Measurements from ENCODE around the gene ALG1L2.
"Not testable (repeated sequence)": the region's sequence is repeated elsewhere in the genome, so short reads cannot be mapped to it uniquely, and the experiment has no call there.

- TF ChIP-seq, protein P1, sequence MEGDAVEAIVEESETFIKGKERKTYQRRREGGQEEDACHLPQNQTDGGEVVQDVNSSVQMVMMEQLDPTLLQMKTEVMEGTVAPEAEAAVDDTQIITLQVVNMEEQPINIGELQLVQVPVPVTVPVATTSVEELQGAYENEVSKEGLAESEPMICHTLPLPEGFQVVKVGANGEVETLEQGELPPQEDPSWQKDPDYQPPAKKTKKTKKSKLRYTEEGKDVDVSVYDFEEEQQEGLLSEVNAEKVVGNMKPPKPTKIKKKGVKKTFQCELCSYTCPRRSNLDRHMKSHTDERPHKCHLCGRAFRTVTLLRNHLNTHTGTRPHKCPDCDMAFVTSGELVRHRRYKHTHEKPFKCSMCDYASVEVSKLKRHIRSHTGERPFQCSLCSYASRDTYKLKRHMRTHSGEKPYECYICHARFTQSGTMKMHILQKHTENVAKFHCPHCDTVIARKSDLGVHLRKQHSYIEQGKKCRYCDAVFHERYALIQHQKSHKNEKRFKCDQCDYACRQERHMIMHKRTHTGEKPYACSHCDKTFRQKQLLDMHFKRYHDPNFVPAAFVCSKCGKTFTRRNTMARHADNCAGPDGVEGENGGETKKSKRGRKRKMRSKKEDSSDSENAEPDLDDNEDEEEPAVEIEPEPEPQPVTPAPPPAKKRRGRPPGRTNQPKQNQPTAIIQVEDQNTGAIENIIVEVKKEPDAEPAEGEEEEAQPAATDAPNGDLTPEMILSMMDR (IDR thresholded peaks at IDR 0.05), result not testable (repeated sequence)
- TF ChIP-seq POLR2A (IDR thresholded peaks at IDR 0.05), result not testable (repeated sequence)
Measured at GRCh38 chr3:130112748-130113073, 31.1 kb downstream of the ALG1L2 start.

Measured in ovary (tissue), 3 donors.